HG03342 (cell line): ENCODE data around the gene SLC43A2.
A peak's percentile ranks its signal among the peaks of the same experiment; 100 is the strongest.

Experiments used
- ATAC-seq: cut with Tn5 transposase; IDR thresholded peaks from one replicate; pipeline ENCODE4 v1.9.1; 2021; ENCODE audit warnings: mild to moderate bottlenecking, moderate library complexity; ENCODE audit not compliant: unreplicated experiment

SLC43A2 gene

GRCh38 chr17:1644493-1645206 lies 16.0 kb upstream of the SLC43A2 start:
- ATAC-seq = no peak

GRCh38 chr17:1643999-1644492 lies 15.4 kb upstream of the SLC43A2 start:
- no peak for ATAC-seq

DNA sequence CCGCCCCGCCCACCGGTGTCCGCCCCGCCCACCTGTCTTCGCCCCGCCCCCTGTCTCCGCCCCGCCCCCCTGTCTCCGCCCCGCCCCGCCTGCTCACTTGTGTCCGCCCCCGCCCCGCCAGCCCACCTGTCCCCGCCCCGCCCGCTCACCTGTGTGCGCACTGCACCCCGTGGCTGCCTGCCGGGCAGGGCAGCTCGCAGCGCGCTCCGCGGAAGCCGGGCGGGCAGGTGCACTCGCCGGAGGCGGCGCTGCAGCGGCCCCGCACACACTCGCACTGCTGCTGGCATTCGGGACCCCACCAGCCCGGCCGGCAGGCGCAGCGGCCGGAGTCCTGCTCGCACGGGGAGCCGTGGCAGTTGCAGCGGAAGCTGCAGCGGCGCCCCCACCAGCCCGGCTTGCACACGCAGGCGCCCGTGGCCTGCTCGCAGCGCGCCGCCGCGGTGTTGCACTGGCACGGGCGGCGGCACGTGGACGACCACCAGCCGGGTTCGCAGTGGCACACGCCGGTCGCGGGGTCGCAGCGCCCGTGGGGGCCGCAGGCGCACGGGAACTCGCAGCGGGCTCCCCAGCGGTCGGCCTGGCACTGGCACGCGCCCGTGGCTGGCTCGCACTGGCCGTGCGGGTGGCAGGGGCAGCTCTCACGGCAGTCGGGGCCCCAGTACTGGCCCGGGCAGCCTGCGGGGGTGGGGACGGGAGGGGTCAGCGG lies 14.8 kb upstream of the SLC43A2 start:
- no peak for ATAC-seq

GRCh38 chr17:1641065-1641403 lies 12.4 kb upstream of the SLC43A2 start:
- no peak for ATAC-seq

GRCh38 chr17:1640329-1641064 lies 11.9 kb upstream of the SLC43A2 start:
- ATAC-seq = no peak

DNA sequence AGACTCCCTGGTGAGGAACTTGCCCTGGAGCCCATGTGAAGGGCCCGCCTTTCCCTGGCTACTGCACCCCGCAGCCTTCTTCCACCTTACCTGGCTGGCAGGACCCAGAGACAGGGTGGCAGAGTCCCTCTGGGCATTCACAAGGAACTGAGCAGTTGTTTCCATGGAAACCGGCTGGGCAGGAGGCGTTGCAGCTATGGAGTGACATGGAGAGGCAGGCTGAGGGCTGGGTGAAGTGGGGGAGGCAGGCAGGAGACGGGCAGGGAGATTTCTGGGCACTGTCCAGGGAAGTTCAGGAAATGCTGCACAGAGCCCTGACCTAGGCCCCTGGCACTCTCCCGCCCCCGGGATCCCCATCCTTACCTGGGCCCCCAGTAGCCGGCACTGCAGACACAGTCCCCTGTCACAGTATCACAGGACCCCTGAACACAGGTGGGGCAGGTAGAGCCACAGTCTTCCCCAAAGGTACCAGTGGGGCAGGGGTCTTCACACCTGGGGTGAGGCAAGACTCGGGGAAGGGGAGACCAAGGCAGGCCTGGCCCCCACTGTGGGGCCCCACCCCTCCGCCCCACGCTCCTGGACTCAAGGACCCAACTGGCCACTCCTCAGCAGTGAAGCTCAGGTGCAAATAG lies 11.0 kb upstream of the SLC43A2 start:
- no peak for ATAC-seq

- ATAC-seq = no peak
Observed at GRCh38 chr17:1638624-1639300, 10.1 kb upstream of the SLC43A2 start.

DNA sequence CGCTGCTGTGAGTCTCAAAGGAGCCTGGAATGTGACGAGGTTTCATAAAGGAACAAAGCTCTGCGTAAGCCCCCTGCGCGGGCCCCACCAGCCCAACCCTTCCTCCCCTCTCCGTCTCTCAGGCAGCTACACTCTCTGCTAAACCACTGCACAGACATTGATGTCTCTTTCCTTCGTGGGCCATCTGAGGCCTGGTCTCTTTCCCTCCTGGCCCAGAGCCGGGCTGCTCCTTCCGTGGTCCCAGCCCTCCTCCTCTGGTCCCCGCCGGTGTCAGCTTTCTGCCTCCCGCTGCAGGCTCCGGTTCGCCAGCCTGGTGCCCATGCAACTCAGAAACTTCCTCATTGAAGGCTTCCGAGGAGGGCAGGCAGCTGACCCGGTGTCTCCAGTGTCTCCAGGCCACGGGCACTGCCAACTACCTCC lies 9.5 kb upstream of the SLC43A2 start:
- no peak for ATAC-seq

- no peak for ATAC-seq
Observed at GRCh38 chr17:1636732-1637285, 8.2 kb upstream of the SLC43A2 start.

- no peak for ATAC-seq
Observed at GRCh38 chr17:1635675-1636465, 7.2 kb upstream of the SLC43A2 start.

DNA sequence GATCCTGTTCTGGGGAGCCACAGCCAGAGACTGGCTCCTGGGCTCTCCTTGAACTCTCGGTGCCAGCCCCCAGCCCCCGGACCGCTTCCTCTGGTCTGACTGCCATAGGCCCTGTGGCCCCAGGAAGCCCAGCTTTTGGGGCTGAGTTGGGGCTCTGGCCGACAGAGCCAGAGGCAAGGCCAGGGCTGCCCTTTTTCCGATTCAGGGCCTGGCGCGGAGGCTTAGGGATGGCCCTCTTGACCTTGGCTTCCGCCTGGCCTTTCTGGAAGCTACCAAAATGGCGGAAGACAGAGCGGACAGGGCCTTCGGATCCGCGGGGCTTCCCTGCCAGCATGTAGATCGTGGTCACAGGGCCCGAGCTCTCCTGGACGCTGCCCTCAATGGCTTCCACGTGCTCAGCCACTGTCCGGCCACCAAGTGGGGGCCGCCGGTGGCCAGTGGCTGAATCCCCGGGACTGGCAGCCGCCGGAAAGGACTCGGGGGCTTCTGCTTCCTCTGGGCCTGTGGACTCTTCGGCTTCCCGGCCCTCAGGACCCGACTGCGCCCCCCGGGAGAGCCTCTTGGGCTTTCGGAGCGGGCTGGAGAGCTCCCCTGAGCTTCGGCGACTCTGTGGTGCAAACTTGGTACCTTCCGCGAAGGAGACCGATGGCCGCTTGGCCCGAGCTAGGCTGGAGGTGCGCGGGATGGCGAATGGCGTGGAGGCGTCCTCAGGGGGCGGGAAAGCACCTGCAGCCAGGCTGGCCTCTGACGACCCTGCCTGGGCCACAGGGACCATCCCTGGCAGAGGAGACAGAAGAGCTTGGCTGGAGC lies 6.4 kb upstream of the SLC43A2 start:
- ATAC-seq = no peak

GRCh38 chr17:1630662-1631061 lies 2.0 kb upstream of the SLC43A2 start:
- no peak for ATAC-seq

DNA sequence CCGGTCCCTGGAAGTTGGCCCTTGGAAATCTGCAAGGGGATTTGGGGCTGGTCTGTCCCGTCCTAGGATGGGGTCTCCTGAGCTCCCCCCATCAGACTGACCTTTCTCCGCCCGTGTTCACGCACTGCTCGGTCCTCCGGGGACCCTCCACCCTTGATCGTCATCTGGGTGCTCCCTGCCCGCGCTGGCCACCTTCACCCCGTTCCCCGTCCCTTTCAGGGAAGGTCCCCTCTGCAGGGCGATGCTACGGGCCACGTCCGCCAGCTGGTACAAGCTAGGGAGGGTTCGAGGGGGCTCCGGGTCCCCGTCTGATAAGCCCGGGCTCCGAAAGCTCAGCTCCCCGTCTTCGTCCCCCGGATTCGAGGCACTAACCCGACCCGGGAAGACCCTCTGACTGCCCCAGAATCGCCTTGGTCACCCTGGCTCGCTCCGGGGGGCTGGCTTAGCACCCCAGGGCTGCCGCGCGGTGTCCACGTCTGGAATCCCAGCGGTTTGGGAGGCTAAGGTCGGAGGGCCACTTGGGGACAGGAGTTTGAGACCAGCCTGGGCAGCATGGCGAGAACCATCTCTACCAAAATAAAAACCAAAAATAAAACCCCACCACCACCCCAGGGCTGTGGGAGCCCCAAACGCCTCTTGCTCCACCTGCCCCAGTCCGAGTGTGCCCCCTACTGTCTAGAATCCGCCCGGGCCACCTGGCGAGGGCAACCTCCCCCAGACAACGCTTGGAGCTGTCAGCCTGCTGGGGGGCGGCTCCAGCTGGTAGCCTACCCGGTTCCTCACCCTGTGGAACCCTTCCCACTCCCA lies 1.1 kb upstream of the SLC43A2 start:
- no peak for ATAC-seq

GRCh38 chr17:1628856-1629503 lies 346 bp upstream of the SLC43A2 start:
- peak; percentile 51 for ATAC-seq

GRCh38 chr17:1627182-1627981 lies 1.3 kb downstream of the SLC43A2 start:
- no peak for ATAC-seq

DNA sequence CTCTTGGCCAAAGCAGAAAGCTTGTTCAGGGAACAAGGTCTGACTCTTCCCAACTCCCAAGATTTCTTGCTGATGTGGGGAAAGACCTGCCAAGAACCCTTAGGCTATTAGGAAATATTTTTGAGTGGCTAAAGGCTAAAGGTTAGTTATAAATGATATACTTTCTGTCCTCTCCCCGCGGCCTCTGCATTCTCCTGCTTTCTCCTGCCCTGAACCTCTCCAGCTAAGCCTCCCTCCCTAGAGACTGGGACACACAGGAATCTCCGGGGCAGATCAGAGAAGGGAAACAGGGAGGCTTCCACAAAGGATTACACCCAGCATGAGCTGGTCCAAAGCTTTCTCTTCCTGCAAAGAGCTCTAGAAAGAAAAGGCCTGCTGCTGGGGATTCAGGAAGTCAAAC lies 2.3 kb downstream of the SLC43A2 start:
- no peak for ATAC-seq

DNA sequence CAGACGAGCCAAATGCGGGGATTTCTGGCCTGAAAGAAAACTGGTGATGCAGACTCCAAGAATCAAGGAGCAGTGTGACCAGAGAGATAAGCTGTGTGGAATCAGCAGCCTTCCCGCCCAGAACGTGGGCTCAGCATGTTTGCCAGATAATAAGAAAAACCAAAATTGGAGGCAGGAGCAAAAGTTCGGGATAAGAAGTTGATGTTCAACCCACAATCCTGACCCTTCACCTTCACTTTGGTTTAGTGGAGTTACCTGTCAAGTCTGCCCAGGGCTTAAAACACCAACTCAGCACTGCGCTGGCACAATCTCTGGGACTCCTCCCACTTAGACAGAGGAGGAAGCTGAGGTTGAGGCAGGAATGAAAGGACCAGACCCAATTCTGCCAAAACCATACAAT lies 3.1 kb downstream of the SLC43A2 start:
- ATAC-seq = no peak
